KG1 (cell line): ENCODE measurements around the gene P2RY6.
"Not testable (repeated sequence)": the region's sequence is repeated elsewhere in the genome, so short reads cannot be mapped to it uniquely, and the experiment has no call there.

Experiments used
- DNase-seq: peaks from one replicate; lab custom pipeline; 2025; lab: John Stamatoyannopoulos, UW

The P2RY6 gene

GRCh38 chr11:73262851-73263495 lies 9.2 kb upstream of the P2RY6 start:
- no peak for DNase-seq

- no peak for DNase-seq
Observed at GRCh38 chr11:73263640-73264039, 8.5 kb upstream of the P2RY6 start.

- DNase-seq, result no peak
Observed at GRCh38 chr11:73265278-73265810, 6.8 kb upstream of the P2RY6 start.

GRCh38 chr11:73265853-73266645 lies 6.1 kb upstream of the P2RY6 start:
- no peak for DNase-seq

GRCh38 chr11:73266646-73267020 lies 5.5 kb upstream of the P2RY6 start:
- DNase-seq, result no peak

GRCh38 chr11:73267122-73267846 lies 4.9 kb upstream of the P2RY6 start:
- DNase-seq, result no peak

- DNase-seq, result no peak
Observed at GRCh38 chr11:73267906-73268540, 4.1 kb upstream of the P2RY6 start.

GRCh38 chr11:73268671-73269271 lies 3.4 kb upstream of the P2RY6 start:
- DNase-seq, result no peak

- no peak for DNase-seq
Observed at GRCh38 chr11:73269459-73270015, 2.6 kb upstream of the P2RY6 start.

GRCh38 chr11:73270016-73270854 lies 1.9 kb upstream of the P2RY6 start:
- DNase-seq, result no peak

GRCh38 chr11:73270855-73271477 lies 1.2 kb upstream of the P2RY6 start:
- DNase-seq, result no peak

GRCh38 chr11:73271478-73271865 lies 666 bp upstream of the P2RY6 start:
- DNase-seq, result not testable (repeated sequence)

GRCh38 chr11:73272680-73273038 lies 521 bp downstream of the P2RY6 start:
- no peak for DNase-seq

GRCh38 chr11:73273222-73273895 lies 1.2 kb downstream of the P2RY6 start:
- DNase-seq, result no peak

- not testable (repeated sequence) for DNase-seq
Observed at GRCh38 chr11:73274191-73274590, 2.1 kb downstream of the P2RY6 start.

GRCh38 chr11:73274722-73275380 lies 2.7 kb downstream of the P2RY6 start:
- no peak for DNase-seq

GRCh38 chr11:73275381-73275750 lies 3.2 kb downstream of the P2RY6 start:
- DNase-seq, result no peak

- DNase-seq, result no peak
Observed at GRCh38 chr11:73277467-73277866, 5.3 kb downstream of the P2RY6 start.

- DNase-seq, result no peak
Observed at GRCh38 chr11:73280626-73281025, 8.5 kb downstream of the P2RY6 start.
